ENCODE data around the gene PRKCB.
A peak's percentile ranks its signal among the peaks of the same experiment; 100 is the strongest.

PRKCB gene

GRCh38 chr16:23863511-23864422, 28.0 kb downstream of the PRKCB start:
- peaks cover 69% of the 10 kb centered on the region for H3K4me1 Mint-ChIP-seq (ENCODE audit: low read depth)

GRCh38 chr16:23865853-23866252, 30.1 kb downstream of the PRKCB start:
- no peak overlapping the region for H3K27ac Mint-ChIP-seq

More at GRCh38 chr16:23863511-23864422, 28.0 kb downstream of the PRKCB start:
- Mint-ChIP-seq H3K9me3 (no peaks in the 10 kb centered on the region), H3K27ac (peak overlapping the region; percentile 95), H3K27me3 (ENCODE audit: low read depth) (no peaks in the 10 kb centered on the region), H3K36me3 (ENCODE audit: low read depth) (peaks cover 6% of the 10 kb centered on the region), H3K4me3 (peak overlapping the region; percentile 92)
- peak; percentile 27 for DNase-seq (ENCODE audit: low spot score)

GRCh38 chr16:23866621-23867020, 30.8 kb downstream of the PRKCB start:
- Mint-ChIP-seq H3K36me3 (ENCODE audit: low read depth) (peaks cover 11% of the 10 kb centered on the region), H3K4me3 (no peak overlapping the region), H3K9me3 (no peaks in the 10 kb centered on the region), H3K27ac (no peak overlapping the region), H3K27me3 (ENCODE audit: low read depth) (no peaks in the 10 kb centered on the region), H3K4me1 (ENCODE audit: low read depth) (peaks cover 68% of the 10 kb centered on the region)
- DNase-seq (ENCODE audit: low spot score): no peak

More at GRCh38 chr16:23865853-23866252, 30.1 kb downstream of the PRKCB start:
- DNase-seq (ENCODE audit: low spot score): no peak
- peaks cover 65% of the 10 kb centered on the region for H3K4me1 Mint-ChIP-seq (ENCODE audit: low read depth)
- H3K36me3 Mint-ChIP-seq (ENCODE audit: low read depth): peaks cover 9% of the 10 kb centered on the region
- H3K4me3 Mint-ChIP-seq: no peak overlapping the region
- no peaks in the 10 kb centered on the region for H3K27me3 Mint-ChIP-seq (ENCODE audit: low read depth)
- H3K9me3 Mint-ChIP-seq: no peaks in the 10 kb centered on the region

GRCh38 chr16:23867566-23867965, 31.8 kb downstream of the PRKCB start:
- no peaks in the 10 kb centered on the region for H3K9me3 Mint-ChIP-seq
- H3K27me3 Mint-ChIP-seq (ENCODE audit: low read depth): no peaks in the 10 kb centered on the region
- H3K4me3 Mint-ChIP-seq: no peak overlapping the region
- peaks cover 62% of the 10 kb centered on the region for H3K4me1 Mint-ChIP-seq (ENCODE audit: low read depth)
- H3K27ac Mint-ChIP-seq: no peak overlapping the region
- DNase-seq (ENCODE audit: low spot score): no peak
- H3K36me3 Mint-ChIP-seq (ENCODE audit: low read depth): peaks cover 13% of the 10 kb centered on the region

GRCh38 chr16:23868136-23868535, 32.4 kb downstream of the PRKCB start:
- H3K4me1 Mint-ChIP-seq (ENCODE audit: low read depth): peaks cover 60% of the 10 kb centered on the region
- peaks cover 13% of the 10 kb centered on the region for H3K36me3 Mint-ChIP-seq (ENCODE audit: low read depth)
- no peak overlapping the region for H3K4me3 Mint-ChIP-seq

GRCh38 chr16:23869052-23869451, 33.3 kb downstream of the PRKCB start:
- Mint-ChIP-seq H3K4me1 (ENCODE audit: low read depth) (peaks cover 60% of the 10 kb centered on the region), H3K27me3 (ENCODE audit: low read depth) (no peaks in the 10 kb centered on the region), H3K27ac (peak overlapping the region; percentile 64), H3K4me3 (no peak overlapping the region), H3K9me3 (no peaks in the 10 kb centered on the region), H3K36me3 (ENCODE audit: low read depth) (peaks cover 15% of the 10 kb centered on the region)
- peak; percentile 45 for DNase-seq (ENCODE audit: low spot score)

More at GRCh38 chr16:23868136-23868535, 32.4 kb downstream of the PRKCB start:
- Mint-ChIP-seq H3K9me3 (no peaks in the 10 kb centered on the region), H3K27ac (no peak overlapping the region), H3K27me3 (ENCODE audit: low read depth) (no peaks in the 10 kb centered on the region)
- no peak for DNase-seq (ENCODE audit: low spot score)

- Mint-ChIP-seq H3K27me3 (ENCODE audit: low read depth) (no peaks in the 10 kb centered on the region), H3K27ac (no peak overlapping the region), H3K4me1 (ENCODE audit: low read depth) (peaks cover 45% of the 10 kb centered on the region), H3K9me3 (no peaks in the 10 kb centered on the region), H3K36me3 (ENCODE audit: low read depth) (peaks cover 17% of the 10 kb centered on the region), H3K4me3 (no peak overlapping the region)
- DNase-seq (ENCODE audit: low spot score): no peak
Observed at GRCh38 chr16:23871924-23872323, 36.1 kb downstream of the PRKCB start.

GRCh38 chr16:23874613-23875294, 39.0 kb downstream of the PRKCB start:
- no peak for DNase-seq (ENCODE audit: low spot score)
- peaks cover 17% of the 10 kb centered on the region for H3K36me3 Mint-ChIP-seq (ENCODE audit: low read depth)
- no peak overlapping the region for H3K4me3 Mint-ChIP-seq
- peaks cover 46% of the 10 kb centered on the region for H3K4me1 Mint-ChIP-seq (ENCODE audit: low read depth)
- H3K27ac Mint-ChIP-seq: peak overlapping the region; percentile 31
- no peaks in the 10 kb centered on the region for H3K27me3 Mint-ChIP-seq (ENCODE audit: low read depth)
- H3K9me3 Mint-ChIP-seq: no peaks in the 10 kb centered on the region

GRCh38 chr16:23876256-23876896, 40.6 kb downstream of the PRKCB start:
- Mint-ChIP-seq H3K36me3 (ENCODE audit: low read depth) (peaks cover 10% of the 10 kb centered on the region), H3K4me3 (no peak overlapping the region), H3K4me1 (ENCODE audit: low read depth) (peaks cover 50% of the 10 kb centered on the region), H3K27me3 (ENCODE audit: low read depth) (no peaks in the 10 kb centered on the region), H3K27ac (no peak overlapping the region), H3K9me3 (no peaks in the 10 kb centered on the region)
- no peak for DNase-seq (ENCODE audit: low spot score)

- no peaks in the 10 kb centered on the region for H3K9me3 Mint-ChIP-seq
- no peak overlapping the region for H3K4me3 Mint-ChIP-seq
- H3K36me3 Mint-ChIP-seq (ENCODE audit: low read depth): peaks cover 7% of the 10 kb centered on the region
- peaks cover 56% of the 10 kb centered on the region for H3K4me1 Mint-ChIP-seq (ENCODE audit: low read depth)
- H3K27me3 Mint-ChIP-seq (ENCODE audit: low read depth): no peaks in the 10 kb centered on the region
- DNase-seq (ENCODE audit: low spot score): no peak
- no peak overlapping the region for H3K27ac Mint-ChIP-seq
Observed at GRCh38 chr16:23877107-23878070, 41.6 kb downstream of the PRKCB start.

- Mint-ChIP-seq H3K4me3 (no peak overlapping the region), H3K27me3 (ENCODE audit: low read depth) (no peaks in the 10 kb centered on the region), H3K36me3 (ENCODE audit: low read depth) (peaks cover 18% of the 10 kb centered on the region), H3K27ac (no peak overlapping the region), H3K4me1 (ENCODE audit: low read depth) (peaks cover 57% of the 10 kb centered on the region), H3K9me3 (no peaks in the 10 kb centered on the region)
- DNase-seq (ENCODE audit: low spot score): no peak
Observed at GRCh38 chr16:23879735-23880373, 44.1 kb downstream of the PRKCB start.

GRCh38 chr16:23889189-23889588, 53.4 kb downstream of the PRKCB start:
- DNase-seq (ENCODE audit: low spot score): no peak
- peaks cover 9% of the 10 kb centered on the region for H3K4me1 Mint-ChIP-seq (ENCODE audit: low read depth)
- no peaks in the 10 kb centered on the region for H3K27me3 Mint-ChIP-seq (ENCODE audit: low read depth)
- no peaks in the 10 kb centered on the region for H3K9me3 Mint-ChIP-seq
- no peak overlapping the region for H3K4me3 Mint-ChIP-seq
- H3K27ac Mint-ChIP-seq: no peak overlapping the region
- peaks cover 27% of the 10 kb centered on the region for H3K36me3 Mint-ChIP-seq (ENCODE audit: low read depth)

- no peaks in the 10 kb centered on the region for H3K9me3 Mint-ChIP-seq
- H3K4me3 Mint-ChIP-seq: no peak overlapping the region
- DNase-seq (ENCODE audit: low spot score): no peak
- no peaks in the 10 kb centered on the region for H3K27me3 Mint-ChIP-seq (ENCODE audit: low read depth)
- peaks cover 20% of the 10 kb centered on the region for H3K4me1 Mint-ChIP-seq (ENCODE audit: low read depth)
- no peak overlapping the region for H3K27ac Mint-ChIP-seq
- H3K36me3 Mint-ChIP-seq (ENCODE audit: low read depth): peaks cover 21% of the 10 kb centered on the region
Observed at GRCh38 chr16:23893986-23894385, 58.2 kb downstream of the PRKCB start.
